Measurements from ENCODE around the gene NRF1. TPM values are rescaled to one million over a fixed set of nuclear protein-coding genes. Genes with fewer than 3 reads are reported as not detected.

NRF1 gene
- total and polyA plus RNA-seq, 4 donors: 6.9 to 33.3 (median 14.8) TPM

DNA sequence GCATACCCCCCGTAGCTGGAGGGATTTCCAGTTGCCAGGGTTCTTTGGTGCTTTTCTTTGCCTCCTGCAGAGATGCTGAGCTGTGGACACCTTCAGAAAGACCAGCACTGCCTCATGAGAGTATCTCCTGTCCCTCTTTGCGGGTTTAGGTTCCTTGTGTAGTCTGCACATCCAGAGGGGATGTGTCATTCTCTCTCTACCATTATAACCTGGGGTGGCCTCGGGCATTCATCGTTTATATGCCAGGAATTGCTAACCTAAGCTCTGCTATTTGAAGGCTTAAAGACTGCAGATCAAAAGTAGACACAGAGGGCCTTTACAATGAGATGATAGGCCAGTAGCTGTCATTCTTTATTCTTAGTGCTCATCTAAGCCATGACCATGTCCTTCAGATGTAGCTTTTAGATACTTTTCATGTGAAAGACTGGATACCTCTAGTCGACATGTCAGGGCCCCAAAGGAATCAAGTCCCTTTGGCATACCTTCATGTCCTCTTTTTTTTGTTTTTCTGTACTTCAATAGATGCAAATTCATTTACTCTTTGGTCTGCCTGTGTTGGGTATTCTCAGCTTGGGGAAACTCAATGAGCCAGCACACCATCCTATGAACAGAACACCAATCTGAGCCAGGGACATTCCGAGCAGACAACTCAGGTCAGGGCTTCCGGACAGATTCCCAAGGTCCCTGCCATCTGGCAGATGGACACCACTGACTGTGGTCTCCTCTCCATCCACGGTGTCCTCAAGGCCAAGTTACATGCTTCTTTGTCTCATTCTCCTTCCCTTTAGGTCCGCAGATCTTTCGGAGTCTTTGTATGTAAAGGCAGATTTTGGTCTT, 129.3 kb downstream of the NRF1 start:
- DNase-seq (no peak), ATAC-seq (ENCODE audit: insufficient read depth, low FRiP score) (no peak)
- Histone ChIP-seq H3K4me3 (no peak overlapping the region), H3K9ac (ENCODE audit: insufficient read depth in 1 of 2, low read length in 2 of 2) (no peak overlapping the region), H3K36me3 (ENCODE audit: control insufficient read depth in 4 of 4, insufficient read depth in 4 of 4, low read length in 4 of 4) (peaks cover 5 to 8% (median 5%) of the 10 kb centered on the region in 4 donors), H3K27ac (ENCODE audit: low read depth in 1 of 2, low read length in 1 of 2) (no peak overlapping the region), H3K4me1 (ENCODE audit: control insufficient read depth in 5 of 5, insufficient read depth in 5 of 5, low read length in 5 of 5) (peaks cover 0 to 12% (median 0%) of the 10 kb centered on the region in 5 donors), H3K9me3 (ENCODE audit: control insufficient read depth in 4 of 4, insufficient read depth in 3 of 4, low read length in 3 of 4) (no peaks in the 10 kb centered on the region), H3K27me3 (ENCODE audit: control insufficient read depth in 3 of 3, insufficient read depth in 3 of 3, low read length in 2 of 3) (no peaks in the 10 kb centered on the region)
- WGBS, 2 donors: 92 to 96% methylated on average over 10 of the region's 10 CpGs
- TF ChIP-seq, protein P1, sequence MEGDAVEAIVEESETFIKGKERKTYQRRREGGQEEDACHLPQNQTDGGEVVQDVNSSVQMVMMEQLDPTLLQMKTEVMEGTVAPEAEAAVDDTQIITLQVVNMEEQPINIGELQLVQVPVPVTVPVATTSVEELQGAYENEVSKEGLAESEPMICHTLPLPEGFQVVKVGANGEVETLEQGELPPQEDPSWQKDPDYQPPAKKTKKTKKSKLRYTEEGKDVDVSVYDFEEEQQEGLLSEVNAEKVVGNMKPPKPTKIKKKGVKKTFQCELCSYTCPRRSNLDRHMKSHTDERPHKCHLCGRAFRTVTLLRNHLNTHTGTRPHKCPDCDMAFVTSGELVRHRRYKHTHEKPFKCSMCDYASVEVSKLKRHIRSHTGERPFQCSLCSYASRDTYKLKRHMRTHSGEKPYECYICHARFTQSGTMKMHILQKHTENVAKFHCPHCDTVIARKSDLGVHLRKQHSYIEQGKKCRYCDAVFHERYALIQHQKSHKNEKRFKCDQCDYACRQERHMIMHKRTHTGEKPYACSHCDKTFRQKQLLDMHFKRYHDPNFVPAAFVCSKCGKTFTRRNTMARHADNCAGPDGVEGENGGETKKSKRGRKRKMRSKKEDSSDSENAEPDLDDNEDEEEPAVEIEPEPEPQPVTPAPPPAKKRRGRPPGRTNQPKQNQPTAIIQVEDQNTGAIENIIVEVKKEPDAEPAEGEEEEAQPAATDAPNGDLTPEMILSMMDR (IDR thresholded peaks at IDR 0.05; ENCODE audit: control extremely low read depth, extremely low read depth): no peak

DNA sequence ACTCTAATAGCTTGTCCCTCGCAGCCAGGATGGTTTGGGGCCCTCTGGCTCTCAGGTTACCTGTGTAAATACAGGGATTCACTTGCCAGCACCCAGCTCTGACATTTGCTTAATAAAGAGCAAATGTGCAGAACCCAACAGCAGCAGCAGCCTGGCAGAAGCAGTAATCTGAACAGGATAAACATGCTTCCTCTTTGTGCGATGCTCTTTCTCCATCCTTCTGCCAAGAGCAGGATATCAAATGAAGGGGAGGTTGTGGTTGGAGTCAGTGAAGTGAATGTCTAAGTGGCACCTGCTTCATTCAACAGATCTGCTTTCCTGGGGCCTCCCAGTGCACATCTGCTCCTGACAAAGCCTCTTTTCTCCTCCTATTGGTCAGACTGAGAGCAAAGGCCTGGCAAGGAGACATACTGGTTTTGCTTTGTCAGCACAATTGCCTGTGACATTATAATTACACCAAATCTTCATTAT, 130.3 kb downstream of the NRF1 start:
- H3K27ac ChIP-seq (ENCODE audit: low read depth in 1 of 2, low read length in 1 of 2): no peak overlapping the region
- H3K4me3 ChIP-seq: no peak overlapping the region
- H3K36me3 ChIP-seq (ENCODE audit: control insufficient read depth in 4 of 4, insufficient read depth in 4 of 4, low read length in 4 of 4): peaks cover 6 to 8% (median 6%) of the 10 kb centered on the region in 4 donors
- 43 to 49% methylated on average over 2 of the region's 2 CpGs for WGBS, 2 donors
- peaks cover 0 to 12% (median 0%) of the 10 kb centered on the region in 5 donors for H3K4me1 ChIP-seq (ENCODE audit: control insufficient read depth in 5 of 5, insufficient read depth in 5 of 5, low read length in 5 of 5)
- H3K27me3 ChIP-seq (ENCODE audit: control insufficient read depth in 3 of 3, insufficient read depth in 3 of 3, low read length in 2 of 3): no peaks in the 10 kb centered on the region
- no peaks in the 10 kb centered on the region for H3K9me3 ChIP-seq (ENCODE audit: control insufficient read depth in 4 of 4, insufficient read depth in 3 of 4, low read length in 3 of 4)
- TF ChIP-seq, protein P1 (IDR thresholded peaks at IDR 0.05; ENCODE audit: control extremely low read depth, extremely low read depth): no peak
- no peak overlapping the region for H3K9ac ChIP-seq (ENCODE audit: insufficient read depth in 1 of 2, low read length in 2 of 2)
- DNase-seq (peak in 1 of 3 donors; percentile 9), ATAC-seq (ENCODE audit: insufficient read depth, low FRiP score) (no peak)

DNA sequence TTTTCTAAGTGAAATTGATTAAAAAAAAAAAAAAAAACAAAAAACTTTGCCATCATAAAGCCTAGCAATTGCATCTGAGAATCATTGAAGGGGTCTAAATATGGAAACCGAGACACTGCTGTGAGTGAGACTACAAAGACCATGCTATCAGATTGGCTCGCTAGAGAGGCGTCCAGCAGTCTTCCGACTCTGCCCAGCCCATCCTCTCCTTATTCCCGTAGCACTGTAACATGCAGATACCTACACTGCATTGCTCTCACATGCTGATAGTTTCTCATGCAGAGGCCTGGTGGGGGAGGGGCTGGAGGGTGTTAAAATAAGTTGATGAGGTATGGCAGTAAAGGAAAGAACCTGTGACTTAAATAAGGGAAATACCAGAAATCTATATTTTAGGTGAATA, 130.7 kb downstream of the NRF1 start:
- no peaks in the 10 kb centered on the region for H3K27me3 ChIP-seq (ENCODE audit: control insufficient read depth in 3 of 3, insufficient read depth in 3 of 3, low read length in 2 of 3)
- H3K27ac ChIP-seq (ENCODE audit: low read depth in 1 of 2, low read length in 1 of 2): no peak overlapping the region
- TF ChIP-seq, protein P1 (IDR thresholded peaks at IDR 0.05; ENCODE audit: control extremely low read depth, extremely low read depth): no peak
- WGBS, 2 donors: 95 to 97% methylated on average over 5 of the region's 5 CpGs
- no peaks in the 10 kb centered on the region for H3K9me3 ChIP-seq (ENCODE audit: control insufficient read depth in 4 of 4, insufficient read depth in 3 of 4, low read length in 3 of 4)
- no peak overlapping the region for H3K4me3 ChIP-seq
- DNase-seq (no peak), ATAC-seq (ENCODE audit: insufficient read depth, low FRiP score) (no peak)
- no peak overlapping the region for H3K9ac ChIP-seq (ENCODE audit: insufficient read depth in 1 of 2, low read length in 2 of 2)
- H3K36me3 ChIP-seq (ENCODE audit: control insufficient read depth in 4 of 4, insufficient read depth in 4 of 4, low read length in 4 of 4): peaks cover 8 to 11% (median 10%) of the 10 kb centered on the region in 4 donors
- H3K4me1 ChIP-seq (ENCODE audit: control insufficient read depth in 5 of 5, insufficient read depth in 5 of 5, low read length in 5 of 5): peaks cover 0 to 12% (median 0%) of the 10 kb centered on the region in 5 donors

Data from lung (tissue), 12 donors.